22Rv1 (cell line): Measurements from ENCODE around the gene STK36.

Source experiments
- H3K27ac ChIP-seq: fragments of 450-650 bp; 2 replicates; pipeline ENCODE4 v1.5.1; 2017
- CTCF ChIP-seq: fragments of 450-650 bp; IDR thresholded peaks from 2 replicates; pipeline ENCODE4 v1.5.1; 2017; ENCODE audit warnings: mild to moderate bottlenecking
- ZFX ChIP-seq: fragments of 450-650 bp; IDR thresholded peaks from 2 replicates; pipeline ENCODE4 v1.6.1; 2017; ENCODE audit warnings: antibody characterized with exemption, borderline replicate concordance

STK36 gene

GRCh38 chr2:218748741-218749441 is 77.0 kb downstream of the STK36 start:
- no peak for TF ChIP-seq CTCF
- no peak for TF ChIP-seq ZFX
- H3K27ac ChIP-seq: no peak overlapping the region
